Activated naive CD8-positive, alpha-beta T cell treated with anti-CD3 and anti-CD28 coated beads, Interleukin-2, amount 50 U/mL, for 24 hours (primary cell): ENCODE results near the gene SLC5A12.

Experiments used
- ATAC-seq: fragments of 150-1000 bp; cut with Tn5 transposase; one replicate; pipeline ENCODE4 v1.10.0; 2021
- DNase-seq: peaks from one replicate; pipeline ENCODE4 v3.0.0; 2021
- H3K27ac Mint-ChIP-seq: one replicate; pipeline ENCODE4 v1.8.0; 2021; ENCODE audit warnings: mild to moderate bottlenecking, mixed read lengths
- H3K27me3 Mint-ChIP-seq: one replicate; pipeline ENCODE4 v1.8.0; 2021; ENCODE audit warnings: mixed read lengths
- H3K36me3 Mint-ChIP-seq: one replicate; pipeline ENCODE4 v1.8.0; 2021; ENCODE audit warnings: low read depth, mixed read lengths
- H3K4me1 Mint-ChIP-seq: one replicate; pipeline ENCODE4 v1.8.0; 2021; ENCODE audit warnings: mixed read lengths
- H3K4me3 Mint-ChIP-seq: one replicate; pipeline ENCODE4 v1.8.0; 2021; ENCODE audit warnings: mild to moderate bottlenecking, moderate library complexity, mixed read lengths
- H3K9me3 Mint-ChIP-seq: one replicate; pipeline ENCODE4 v1.8.0; 2021; ENCODE audit warnings: mixed read lengths

SLC5A12 gene

GRCh38 chr11:26739366-26740073 lies 17.7 kb upstream of the SLC5A12 start:
- no peak overlapping the region for H3K27ac Mint-ChIP-seq
- DNase-seq (no peak), ATAC-seq (no peak)
- H3K36me3 Mint-ChIP-seq = no peaks in the 10 kb centered on the region
- no peaks in the 10 kb centered on the region for H3K27me3 Mint-ChIP-seq
- peaks cover 14% of the 10 kb centered on the region for H3K9me3 Mint-ChIP-seq
- no peak overlapping the region for H3K4me3 Mint-ChIP-seq
- H3K4me1 Mint-ChIP-seq = no peaks in the 10 kb centered on the region

DNA sequence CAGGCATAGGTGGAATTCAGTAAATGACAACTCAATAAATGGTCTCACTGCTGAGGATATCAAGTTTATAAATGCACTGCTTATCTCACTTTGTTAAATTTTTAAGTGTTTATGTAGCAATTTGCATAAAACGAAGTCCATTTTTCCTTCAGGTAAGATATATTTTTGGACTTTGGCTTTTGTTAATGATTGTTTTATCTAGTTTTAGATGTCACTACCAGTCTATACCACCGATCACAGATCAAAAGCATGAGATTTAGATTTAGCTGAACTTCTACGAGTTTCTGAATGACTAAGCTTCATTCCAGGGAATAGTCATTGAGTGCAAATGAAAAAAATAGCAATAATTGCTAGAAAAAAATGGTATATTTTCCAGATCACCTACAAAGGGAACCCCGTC lies 12.8 kb upstream of the SLC5A12 start:
- Mint-ChIP-seq H3K4me3 (no peak overlapping the region), H3K27ac (no peak overlapping the region), H3K27me3 (no peaks in the 10 kb centered on the region), H3K36me3 (no peaks in the 10 kb centered on the region), H3K9me3 (peaks cover 19% of the 10 kb centered on the region), H3K4me1 (no peaks in the 10 kb centered on the region)
- ATAC-seq = no peak
- DNase-seq = no peak

DNA sequence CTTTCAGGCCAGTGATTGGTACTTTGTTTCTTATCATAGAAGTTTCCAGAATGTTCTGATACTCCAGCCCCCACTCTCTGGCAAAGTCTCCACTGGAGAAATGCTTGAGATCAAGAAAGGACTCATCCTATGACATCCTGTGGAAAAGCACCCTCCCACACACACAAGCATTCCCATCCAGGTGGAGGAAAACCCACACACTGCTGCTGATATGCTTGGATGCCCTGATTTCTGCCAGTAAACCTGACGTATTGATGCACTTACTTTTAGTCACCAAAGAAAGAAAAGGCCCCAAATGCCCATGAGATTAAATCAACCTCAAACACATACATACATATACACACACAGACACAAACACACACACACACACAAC lies 9.2 kb upstream of the SLC5A12 start:
- no peaks in the 10 kb centered on the region for H3K36me3 Mint-ChIP-seq
- peaks cover 8% of the 10 kb centered on the region for H3K9me3 Mint-ChIP-seq
- ATAC-seq = no peak
- no peaks in the 10 kb centered on the region for H3K27me3 Mint-ChIP-seq
- no peak for DNase-seq
- no peak overlapping the region for H3K4me3 Mint-ChIP-seq
- no peak overlapping the region for H3K27ac Mint-ChIP-seq
- no peaks in the 10 kb centered on the region for H3K4me1 Mint-ChIP-seq

- no peak overlapping the region for H3K4me3 Mint-ChIP-seq
These were observed 8.7 kb upstream of the SLC5A12 start for GRCh38 chr11:26730414-26731083.

DNA sequence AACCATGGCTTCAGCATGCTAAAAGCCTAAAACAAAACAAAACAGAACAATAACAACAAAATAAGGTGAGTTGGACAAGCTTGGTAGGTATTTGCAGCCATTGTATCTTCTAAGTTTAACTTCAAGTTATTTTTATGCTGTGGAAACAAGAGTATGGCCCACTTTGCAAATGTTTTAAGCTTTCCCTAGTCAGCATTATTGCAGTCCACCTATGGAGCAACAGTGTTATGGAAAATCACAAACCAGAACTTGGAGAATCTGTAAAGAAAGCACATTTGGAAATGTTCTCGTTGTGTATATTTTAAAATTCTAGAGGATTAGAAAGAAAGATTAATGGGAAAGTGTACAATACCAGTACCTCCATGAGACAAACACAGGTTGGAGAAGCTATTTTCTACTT lies 7.4 kb upstream of the SLC5A12 start:
- no peaks in the 10 kb centered on the region for H3K36me3 Mint-ChIP-seq
- H3K4me1 Mint-ChIP-seq = no peaks in the 10 kb centered on the region
- H3K27me3 Mint-ChIP-seq = no peaks in the 10 kb centered on the region
- H3K9me3 Mint-ChIP-seq = peaks cover 9% of the 10 kb centered on the region
- ATAC-seq (no peak), DNase-seq (no peak)
- H3K27ac Mint-ChIP-seq = no peak overlapping the region
- H3K4me3 Mint-ChIP-seq = no peak overlapping the region

More at GRCh38 chr11:26730414-26731083, 8.7 kb upstream of the SLC5A12 start:
- Mint-ChIP-seq H3K27ac (no peak overlapping the region), H3K9me3 (peaks cover 8% of the 10 kb centered on the region), H3K27me3 (no peaks in the 10 kb centered on the region), H3K4me1 (no peaks in the 10 kb centered on the region), H3K36me3 (no peaks in the 10 kb centered on the region)
- DNase-seq = no peak
- ATAC-seq = no peak

GRCh38 chr11:26726960-26727359 lies 5.1 kb upstream of the SLC5A12 start:
- H3K9me3 Mint-ChIP-seq = peaks cover 5% of the 10 kb centered on the region
- no peak overlapping the region for H3K4me3 Mint-ChIP-seq
- H3K36me3 Mint-ChIP-seq = no peaks in the 10 kb centered on the region
- no peaks in the 10 kb centered on the region for H3K27me3 Mint-ChIP-seq
- ATAC-seq = no peak
- no peak overlapping the region for H3K27ac Mint-ChIP-seq
- H3K4me1 Mint-ChIP-seq = no peaks in the 10 kb centered on the region
- DNase-seq = no peak

GRCh38 chr11:26719998-26720397 lies 1.9 kb downstream of the SLC5A12 start:
- no peak overlapping the region for H3K27ac Mint-ChIP-seq
- H3K9me3 Mint-ChIP-seq = peaks cover 5% of the 10 kb centered on the region
- ATAC-seq = no peak
- no peak for DNase-seq
- H3K27me3 Mint-ChIP-seq = no peaks in the 10 kb centered on the region
- H3K36me3 Mint-ChIP-seq = no peaks in the 10 kb centered on the region
- no peak overlapping the region for H3K4me3 Mint-ChIP-seq
- no peaks in the 10 kb centered on the region for H3K4me1 Mint-ChIP-seq

DNA sequence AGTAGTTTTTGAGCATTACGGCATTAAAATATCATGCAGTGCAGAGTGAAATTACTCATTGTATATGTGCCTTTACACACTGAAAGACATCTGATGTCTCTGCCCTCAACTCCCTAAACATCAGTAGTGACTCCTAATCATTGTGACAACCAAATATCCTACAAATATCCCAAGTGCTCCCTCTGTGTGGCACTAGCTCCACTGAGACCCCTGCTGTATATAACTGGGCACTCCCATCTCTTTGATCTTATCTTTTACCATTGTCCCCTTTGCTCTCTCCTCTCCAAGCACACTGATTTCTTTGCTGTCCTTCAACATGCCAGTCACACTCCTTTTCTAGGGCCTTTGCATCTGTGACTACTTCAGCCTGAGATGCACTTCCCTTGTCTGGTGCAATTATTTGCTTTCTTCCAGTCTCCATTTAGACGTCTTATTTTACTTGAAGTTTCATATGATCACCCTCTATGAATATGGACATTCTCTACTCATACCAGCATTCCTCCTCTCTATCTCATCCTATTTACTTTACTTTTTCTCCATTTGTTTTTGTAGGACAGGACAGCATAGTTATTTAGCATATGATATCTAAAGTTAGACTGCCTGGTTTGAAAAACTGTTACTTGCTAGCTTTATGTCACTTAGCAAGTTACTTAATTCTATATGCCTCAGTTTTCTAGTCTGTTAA lies 2.4 kb downstream of the SLC5A12 start:
- Mint-ChIP-seq H3K27me3 (no peaks in the 10 kb centered on the region), H3K27ac (no peak overlapping the region), H3K9me3 (peaks cover 5% of the 10 kb centered on the region), H3K4me3 (no peak overlapping the region), H3K36me3 (no peaks in the 10 kb centered on the region), H3K4me1 (no peaks in the 10 kb centered on the region)
- DNase-seq = no peak
- ATAC-seq = no peak

- H3K27me3 Mint-ChIP-seq = no peaks in the 10 kb centered on the region
- no peak for ATAC-seq
- H3K4me1 Mint-ChIP-seq = no peaks in the 10 kb centered on the region
- H3K9me3 Mint-ChIP-seq = no peaks in the 10 kb centered on the region
- no peak overlapping the region for H3K4me3 Mint-ChIP-seq
- H3K27ac Mint-ChIP-seq = no peak overlapping the region
- H3K36me3 Mint-ChIP-seq = no peaks in the 10 kb centered on the region
- DNase-seq = no peak
These were observed 4.1 kb downstream of the SLC5A12 start for GRCh38 chr11:26717771-26718170.

DNA sequence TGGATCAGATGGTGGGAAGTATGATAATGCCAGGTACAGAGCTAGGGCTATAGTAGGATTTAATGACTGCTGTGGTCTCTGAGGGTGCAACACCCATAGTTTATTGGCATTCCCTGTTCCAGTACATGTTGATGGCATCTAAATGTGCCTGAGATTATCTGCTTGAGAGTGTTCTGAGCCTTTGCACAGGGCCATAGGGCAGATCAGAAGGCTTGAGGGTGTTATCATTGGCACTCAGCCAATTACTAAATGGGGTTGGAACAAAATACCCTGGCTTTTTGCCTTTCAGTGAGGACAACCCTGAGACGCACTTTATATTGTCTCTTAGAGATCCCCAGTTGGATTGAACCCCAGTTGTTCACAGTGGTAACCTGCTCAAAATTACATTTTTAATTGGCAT lies 6.7 kb downstream of the SLC5A12 start:
- Mint-ChIP-seq H3K27me3 (no peaks in the 10 kb centered on the region), H3K36me3 (no peaks in the 10 kb centered on the region), H3K4me1 (no peaks in the 10 kb centered on the region), H3K4me3 (no peak overlapping the region), H3K27ac (no peak overlapping the region), H3K9me3 (no peaks in the 10 kb centered on the region)
- no peak for ATAC-seq
- no peak for DNase-seq

GRCh38 chr11:26712497-26712896 lies 9.4 kb downstream of the SLC5A12 start:
- Mint-ChIP-seq H3K4me3 (no peak overlapping the region), H3K27me3 (no peaks in the 10 kb centered on the region), H3K27ac (no peak overlapping the region), H3K4me1 (no peaks in the 10 kb centered on the region), H3K36me3 (no peaks in the 10 kb centered on the region), H3K9me3 (peaks cover under 1% of the 10 kb centered on the region)
- ATAC-seq (no peak), DNase-seq (no peak)

- Mint-ChIP-seq H3K27me3 (no peaks in the 10 kb centered on the region), H3K9me3 (peaks cover 4% of the 10 kb centered on the region), H3K36me3 (no peaks in the 10 kb centered on the region), H3K4me3 (no peak overlapping the region), H3K27ac (no peak overlapping the region), H3K4me1 (no peaks in the 10 kb centered on the region)
- DNase-seq = no peak
- ATAC-seq = no peak
These were observed 11.4 kb downstream of the SLC5A12 start for GRCh38 chr11:26710489-26710888.

DNA sequence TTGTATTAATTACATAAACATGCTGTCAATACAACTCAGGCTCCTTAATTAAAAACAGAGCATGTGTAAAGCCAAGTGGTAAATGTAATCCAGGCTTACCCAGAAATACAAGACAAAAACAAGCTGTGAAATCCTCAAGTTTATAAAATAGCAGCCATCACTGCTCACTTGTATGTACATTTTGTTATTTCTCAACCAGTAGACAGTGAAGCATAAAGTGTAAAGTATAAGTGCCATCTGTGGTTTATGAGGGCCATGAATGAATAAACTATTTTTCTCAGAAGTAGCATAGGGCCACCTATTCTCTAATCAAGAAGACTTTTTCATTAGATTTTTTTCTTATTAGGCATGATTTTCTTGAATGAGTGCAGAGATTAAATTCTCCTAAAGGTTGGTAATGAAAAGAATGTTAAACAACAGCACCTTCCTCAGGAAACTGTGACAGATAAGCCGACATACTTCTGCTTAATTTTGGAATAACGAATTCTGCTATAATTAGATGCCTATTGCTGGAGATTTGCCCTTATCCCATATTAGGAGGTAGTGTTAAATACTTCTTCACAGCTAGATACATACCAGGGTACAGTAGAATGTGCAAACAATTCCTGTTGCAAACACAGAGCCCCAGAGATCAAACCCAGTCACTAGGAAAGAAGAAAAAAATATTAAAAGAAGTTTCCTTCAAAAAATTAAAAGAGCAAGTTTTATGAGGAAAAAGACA lies 13.0 kb downstream of the SLC5A12 start:
- Mint-ChIP-seq H3K4me3 (no peak overlapping the region), H3K27me3 (no peaks in the 10 kb centered on the region), H3K9me3 (peaks cover 4% of the 10 kb centered on the region), H3K4me1 (no peaks in the 10 kb centered on the region), H3K36me3 (no peaks in the 10 kb centered on the region), H3K27ac (no peak overlapping the region)
- no peak for ATAC-seq
- no peak for DNase-seq

GRCh38 chr11:26706181-26706580 lies 15.7 kb downstream of the SLC5A12 start:
- no peaks in the 10 kb centered on the region for H3K27me3 Mint-ChIP-seq
- DNase-seq (no peak), ATAC-seq (no peak)
- no peak overlapping the region for H3K27ac Mint-ChIP-seq
- H3K4me1 Mint-ChIP-seq = no peaks in the 10 kb centered on the region
- no peaks in the 10 kb centered on the region for H3K36me3 Mint-ChIP-seq
- H3K4me3 Mint-ChIP-seq = no peak overlapping the region
- peaks cover 4% of the 10 kb centered on the region for H3K9me3 Mint-ChIP-seq

- Mint-ChIP-seq H3K4me3 (no peak overlapping the region), H3K36me3 (no peaks in the 10 kb centered on the region), H3K9me3 (peaks cover 4% of the 10 kb centered on the region), H3K27ac (no peak overlapping the region), H3K27me3 (no peaks in the 10 kb centered on the region), H3K4me1 (no peaks in the 10 kb centered on the region)
- DNase-seq (no peak), ATAC-seq (no peak)
These were observed 17.6 kb downstream of the SLC5A12 start for GRCh38 chr11:26704249-26704648.
